ENCODE measurements around the gene LNPEP.

Gene LNPEP

DNA sequence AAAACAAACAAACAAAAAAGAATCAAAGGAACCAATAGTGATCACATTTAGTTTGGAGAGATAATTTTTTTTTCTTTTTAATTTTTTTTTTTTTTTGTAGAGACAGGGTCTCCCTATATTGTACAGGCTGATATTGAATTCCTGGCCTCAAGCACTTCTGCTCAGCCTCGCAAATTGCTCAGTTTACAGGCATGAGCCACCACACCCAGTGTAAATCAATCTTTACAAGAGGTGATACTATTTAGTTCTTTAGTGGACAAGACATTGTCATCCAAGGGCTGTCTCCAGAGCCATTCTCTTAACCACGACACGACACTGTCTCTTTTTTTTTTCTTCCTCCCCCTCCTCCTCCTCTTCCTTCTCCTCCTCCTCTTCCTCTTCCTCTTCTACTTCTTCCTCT, 30.0 kb upstream of the LNPEP start:
- Histone ChIP-seq H3K36me3 (ENCODE audit: control insufficient read depth, low read length) (peaks cover 33% of the 10 kb centered on the region), H3K4me3 (ENCODE audit: low read length) (no peak overlapping the region), H3K4me1 (ENCODE audit: control insufficient read depth, low read length) (peaks cover 15% of the 10 kb centered on the region), H3K27me3 (ENCODE audit: control insufficient read depth, low read length) (no peaks in the 10 kb centered on the region), H3K9me2 (replicated peaks; ENCODE audit: control insufficient read depth, low read length) (no peaks in the 10 kb centered on the region), H3F3A (ENCODE audit: control insufficient read depth, insufficient read depth) (no peaks in the 10 kb centered on the region), H4K20me1 (ENCODE audit: control insufficient read depth, insufficient read depth, low read depth, low read length) (no peaks in the 10 kb centered on the region), H3K9me3 (ENCODE audit: control insufficient read depth, insufficient read depth, low read length) (no peaks in the 10 kb centered on the region), H3K27ac (ENCODE audit: low read depth, low read length) (no peak overlapping the region), H3K79me2 (ENCODE audit: control insufficient read depth, low read length) (no peaks in the 10 kb centered on the region), H3K4me2 (ENCODE audit: low read length) (no peak overlapping the region)
- TF ChIP-seq EZH2phosphoT487 (IDR thresholded peaks at IDR 0.05; ENCODE audit: borderline replicate concordance, low read length) = no peak
- TF ChIP-seq, protein P1, sequence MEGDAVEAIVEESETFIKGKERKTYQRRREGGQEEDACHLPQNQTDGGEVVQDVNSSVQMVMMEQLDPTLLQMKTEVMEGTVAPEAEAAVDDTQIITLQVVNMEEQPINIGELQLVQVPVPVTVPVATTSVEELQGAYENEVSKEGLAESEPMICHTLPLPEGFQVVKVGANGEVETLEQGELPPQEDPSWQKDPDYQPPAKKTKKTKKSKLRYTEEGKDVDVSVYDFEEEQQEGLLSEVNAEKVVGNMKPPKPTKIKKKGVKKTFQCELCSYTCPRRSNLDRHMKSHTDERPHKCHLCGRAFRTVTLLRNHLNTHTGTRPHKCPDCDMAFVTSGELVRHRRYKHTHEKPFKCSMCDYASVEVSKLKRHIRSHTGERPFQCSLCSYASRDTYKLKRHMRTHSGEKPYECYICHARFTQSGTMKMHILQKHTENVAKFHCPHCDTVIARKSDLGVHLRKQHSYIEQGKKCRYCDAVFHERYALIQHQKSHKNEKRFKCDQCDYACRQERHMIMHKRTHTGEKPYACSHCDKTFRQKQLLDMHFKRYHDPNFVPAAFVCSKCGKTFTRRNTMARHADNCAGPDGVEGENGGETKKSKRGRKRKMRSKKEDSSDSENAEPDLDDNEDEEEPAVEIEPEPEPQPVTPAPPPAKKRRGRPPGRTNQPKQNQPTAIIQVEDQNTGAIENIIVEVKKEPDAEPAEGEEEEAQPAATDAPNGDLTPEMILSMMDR (IDR thresholded peaks at IDR 0.05; ENCODE audit: low read depth, low read length, poor library complexity, severe bottlenecking) = no peak

DNA sequence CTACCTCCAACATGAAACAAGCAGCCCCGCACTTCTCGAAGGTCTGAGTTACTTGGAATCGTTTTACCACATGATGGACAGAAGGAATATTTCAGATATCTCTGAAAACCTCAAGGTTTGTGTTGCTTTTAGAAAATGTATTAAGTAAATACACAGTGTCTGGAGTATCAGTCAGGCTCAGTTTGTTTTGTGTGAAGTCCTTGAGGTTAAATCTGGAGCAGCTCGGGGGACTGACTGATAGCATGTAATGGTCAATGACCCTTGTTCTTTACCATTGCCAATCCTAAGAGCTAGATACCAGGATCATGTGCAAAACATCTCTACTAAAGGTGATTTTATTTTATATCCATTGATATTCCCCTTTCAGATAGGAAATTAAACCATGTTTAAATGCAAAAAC, 26.9 kb upstream of the LNPEP start:
- no peaks in the 10 kb centered on the region for H3K9me3 ChIP-seq (ENCODE audit: control insufficient read depth, insufficient read depth, low read length)

DNA sequence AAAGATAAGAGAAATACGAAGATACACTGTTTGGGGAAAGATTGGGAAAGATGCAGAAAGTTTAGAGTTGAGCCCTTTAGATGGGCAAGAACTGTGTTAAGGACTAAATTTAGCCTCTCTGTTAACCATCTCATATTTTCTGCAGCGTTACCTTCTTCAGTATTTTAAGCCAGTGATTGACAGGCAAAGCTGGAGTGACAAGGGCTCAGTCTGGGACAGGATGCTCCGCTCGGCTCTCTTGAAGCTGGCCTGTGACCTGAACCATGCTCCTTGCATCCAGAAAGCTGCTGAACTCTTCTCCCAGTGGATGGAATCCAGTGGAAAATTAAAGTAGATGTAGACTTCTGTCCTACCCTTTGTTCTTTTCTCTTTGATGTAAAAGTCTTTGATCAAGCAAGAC, 26.4 kb upstream of the LNPEP start:
- no peaks in the 10 kb centered on the region for H3K9me2 ChIP-seq (replicated peaks; ENCODE audit: control insufficient read depth, low read length)
- H3K4me3 ChIP-seq (ENCODE audit: low read length) = no peak overlapping the region
- no peaks in the 10 kb centered on the region for H4K20me1 ChIP-seq (ENCODE audit: control insufficient read depth, insufficient read depth, low read depth, low read length)
- no peaks in the 10 kb centered on the region for H3K27me3 ChIP-seq (ENCODE audit: control insufficient read depth, low read length)
- no peaks in the 10 kb centered on the region for H3K79me2 ChIP-seq (ENCODE audit: control insufficient read depth, low read length)
- peaks cover 11% of the 10 kb centered on the region for H3K4me1 ChIP-seq (ENCODE audit: control insufficient read depth, low read length)
- H3K9me3 ChIP-seq (ENCODE audit: control insufficient read depth, insufficient read depth, low read length) = no peaks in the 10 kb centered on the region
- H3K27ac ChIP-seq (ENCODE audit: low read depth, low read length) = no peak overlapping the region
- no peak overlapping the region for H3K4me2 ChIP-seq (ENCODE audit: low read length)
- TF ChIP-seq EZH2phosphoT487 (IDR thresholded peaks at IDR 0.05; ENCODE audit: borderline replicate concordance, low read length) = no peak
- TF ChIP-seq, protein P1 (IDR thresholded peaks at IDR 0.05; ENCODE audit: low read depth, low read length, poor library complexity, severe bottlenecking) = no peak
- peaks cover 7% of the 10 kb centered on the region for H3K36me3 ChIP-seq (ENCODE audit: control insufficient read depth, low read length)
- peaks cover 6% of the 10 kb centered on the region; the same call in 1 of the 2 replicates for H3F3A ChIP-seq (ENCODE audit: control insufficient read depth, insufficient read depth)

More for the DNA sequence above, 26.9 kb upstream of the LNPEP start:
- H3K9me2 ChIP-seq (replicated peaks; ENCODE audit: control insufficient read depth, low read length) = no peaks in the 10 kb centered on the region
- H3K79me2 ChIP-seq (ENCODE audit: control insufficient read depth, low read length) = no peaks in the 10 kb centered on the region
- H3K4me1 ChIP-seq (ENCODE audit: control insufficient read depth, low read length) = peaks cover 14% of the 10 kb centered on the region
- peaks cover 6% of the 10 kb centered on the region; the same call in 1 of the 2 replicates for H3F3A ChIP-seq (ENCODE audit: control insufficient read depth, insufficient read depth)
- peaks cover 11% of the 10 kb centered on the region for H3K36me3 ChIP-seq (ENCODE audit: control insufficient read depth, low read length)
- no peak overlapping the region for H3K4me3 ChIP-seq (ENCODE audit: low read length)
- no peak overlapping the region for H3K27ac ChIP-seq (ENCODE audit: low read depth, low read length)
- H3K27me3 ChIP-seq (ENCODE audit: control insufficient read depth, low read length) = no peaks in the 10 kb centered on the region
- TF ChIP-seq EZH2phosphoT487 (IDR thresholded peaks at IDR 0.05; ENCODE audit: borderline replicate concordance, low read length) = no peak
- TF ChIP-seq, protein P1 (IDR thresholded peaks at IDR 0.05; ENCODE audit: low read depth, low read length, poor library complexity, severe bottlenecking) = no peak
- H4K20me1 ChIP-seq (ENCODE audit: control insufficient read depth, insufficient read depth, low read depth, low read length) = no peaks in the 10 kb centered on the region
- H3K4me2 ChIP-seq (ENCODE audit: low read length) = no peak overlapping the region
